ENCODE data around the gene ARHGEF4.

DNA sequence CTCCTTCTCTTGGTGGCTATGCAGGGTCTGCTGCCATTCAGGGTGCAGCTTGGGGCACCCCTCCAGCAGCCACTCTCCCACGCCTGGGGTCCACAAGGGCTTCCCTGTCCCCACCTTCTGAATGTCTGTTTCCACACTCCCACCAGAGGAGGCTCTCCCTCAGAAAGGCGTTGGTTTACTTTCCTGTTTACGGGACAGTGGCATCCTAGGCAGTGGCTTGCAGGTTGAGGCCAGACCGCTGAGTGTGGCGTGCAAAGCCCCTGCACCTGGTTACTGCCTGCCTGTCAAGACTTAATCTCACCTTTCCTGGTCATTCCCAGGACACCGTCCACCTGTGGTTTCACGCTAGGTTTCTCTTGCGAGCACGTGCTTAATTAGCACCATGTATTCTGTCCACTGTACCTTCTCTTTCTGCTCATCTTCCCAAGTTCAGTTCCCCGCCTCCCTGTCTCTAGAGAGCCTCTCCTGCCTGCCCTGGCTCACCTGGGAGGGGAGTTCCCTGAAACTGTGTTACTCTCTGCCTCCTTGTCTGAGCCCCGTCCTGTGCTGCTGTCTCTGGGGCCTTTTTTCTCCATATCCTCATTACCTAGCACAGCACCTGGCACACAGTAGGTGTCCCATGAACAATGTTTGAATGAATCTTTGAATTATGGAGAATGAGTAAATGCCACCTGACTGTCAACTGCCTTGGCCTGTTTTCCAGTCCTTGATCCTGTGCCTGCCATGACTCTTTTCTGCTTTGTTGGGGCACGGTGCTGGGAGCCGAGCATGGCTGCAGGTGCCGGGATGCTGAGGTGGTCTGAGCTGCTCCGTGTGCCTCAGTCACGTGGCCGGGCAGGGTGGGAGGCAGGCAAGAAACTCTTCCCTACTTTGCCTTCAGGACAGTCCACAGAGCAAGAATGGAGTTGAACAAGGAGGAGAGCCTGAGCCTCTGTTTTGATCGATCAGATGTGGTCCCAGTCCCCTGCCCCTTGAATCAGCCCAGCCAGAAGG is 56.4 kb downstream of the ARHGEF4 start:
- TF ChIP-seq, protein P1, sequence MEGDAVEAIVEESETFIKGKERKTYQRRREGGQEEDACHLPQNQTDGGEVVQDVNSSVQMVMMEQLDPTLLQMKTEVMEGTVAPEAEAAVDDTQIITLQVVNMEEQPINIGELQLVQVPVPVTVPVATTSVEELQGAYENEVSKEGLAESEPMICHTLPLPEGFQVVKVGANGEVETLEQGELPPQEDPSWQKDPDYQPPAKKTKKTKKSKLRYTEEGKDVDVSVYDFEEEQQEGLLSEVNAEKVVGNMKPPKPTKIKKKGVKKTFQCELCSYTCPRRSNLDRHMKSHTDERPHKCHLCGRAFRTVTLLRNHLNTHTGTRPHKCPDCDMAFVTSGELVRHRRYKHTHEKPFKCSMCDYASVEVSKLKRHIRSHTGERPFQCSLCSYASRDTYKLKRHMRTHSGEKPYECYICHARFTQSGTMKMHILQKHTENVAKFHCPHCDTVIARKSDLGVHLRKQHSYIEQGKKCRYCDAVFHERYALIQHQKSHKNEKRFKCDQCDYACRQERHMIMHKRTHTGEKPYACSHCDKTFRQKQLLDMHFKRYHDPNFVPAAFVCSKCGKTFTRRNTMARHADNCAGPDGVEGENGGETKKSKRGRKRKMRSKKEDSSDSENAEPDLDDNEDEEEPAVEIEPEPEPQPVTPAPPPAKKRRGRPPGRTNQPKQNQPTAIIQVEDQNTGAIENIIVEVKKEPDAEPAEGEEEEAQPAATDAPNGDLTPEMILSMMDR (IDR thresholded peaks at IDR 0.05), result no peak
- no peak for TF ChIP-seq REST (IDR thresholded peaks at IDR 0.05; ENCODE audit: insufficient read depth in 1 of 2, low read depth in 2 of 2, low read length in 1 of 2)
- no peak for TF ChIP-seq SIN3A (IDR thresholded peaks at IDR 0.05; ENCODE audit: borderline replicate concordance, insufficient read depth, low read depth, low read length)
- TF ChIP-seq POLR2AphosphoS5 (IDR thresholded peaks at IDR 0.05; ENCODE audit: low read depth, low read length), result no peak
- TF ChIP-seq TCF7L2 (IDR thresholded peaks at IDR 0.05; ENCODE audit: low read depth, low read length), result no peak
